ENCODE data around the gene BICDL1. TPM values are rescaled to one million over a fixed set of nuclear protein-coding genes. Genes with fewer than 3 reads are reported as not detected.

Gene BICDL1
- total and polyA plus RNA-seq, 2 of the 4 experiments (the other 2 are of a cell fraction): not detected

DNA sequence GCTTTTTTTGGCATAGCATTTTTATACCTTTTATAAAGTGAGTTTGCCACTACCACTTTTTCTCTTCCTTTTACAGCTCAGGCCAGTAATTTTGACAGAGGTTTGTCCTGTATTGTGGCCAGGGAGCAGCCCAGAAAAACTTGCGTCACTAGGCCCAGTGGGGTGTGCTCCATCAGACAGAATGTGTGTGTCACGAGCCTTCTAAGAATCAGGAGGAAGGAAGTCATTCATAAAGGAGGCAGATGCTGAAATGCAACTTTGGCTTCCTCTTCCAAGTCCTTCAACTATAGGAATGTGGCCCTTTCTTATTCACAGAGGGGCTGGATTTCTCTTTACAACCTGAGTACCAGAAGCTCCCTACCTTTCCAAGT lies 137.6 kb downstream of the BICDL1 start:
- Histone ChIP-seq H4K8ac (ENCODE audit: low read depth in 2 of 2, low read length in 2 of 2) (no peak overlapping the region), H2BK5ac (ENCODE audit: low read depth, low read length, poor library complexity, severe bottlenecking) (no peak overlapping the region), H3K23ac (ENCODE audit: low read depth, low read length) (no peak overlapping the region), H3K27ac (ENCODE audit: insufficient read depth, low read length) (no peak overlapping the region), H3K36me3 (ENCODE audit: control insufficient read depth, insufficient read depth, low read length) (peaks cover 53% of the 10 kb centered on the region), H2BK20ac (ENCODE audit: low read depth, low read length) (no peak overlapping the region), H3K4me1 (ENCODE audit: control insufficient read depth, insufficient read depth, low read length) (peaks cover 6% of the 10 kb centered on the region; the same call in 1 of the 2 replicates), H3K18ac (ENCODE audit: low read depth, low read length) (no peak overlapping the region), H3K79me1 (ENCODE audit: low read depth in 1 of 2, low read length in 2 of 2) (peaks cover 0 to 19% of the 10 kb centered on the region in 2 experiments; a peak in 3 of 4 replicates), H3K14ac (replicated peaks; ENCODE audit: low read depth, low read length) (no peak overlapping the region), H4K91ac (ENCODE audit: insufficient read depth, low read depth, low read length) (no peak overlapping the region), H3K4me2 (ENCODE audit: low read depth, low read length) (no peak overlapping the region), H3K9me3 (ENCODE audit: control insufficient read depth, insufficient read depth, low read length) (no peaks in the 10 kb centered on the region), H3K4me3 (ENCODE audit: insufficient read depth, low read depth, low read length) (no peak overlapping the region), H2AK5ac (ENCODE audit: low read depth, low read length) (no peak overlapping the region), H3K9me1 (ENCODE audit: insufficient read depth, low read length) (peaks cover 9% of the 10 kb centered on the region), H3K9ac (ENCODE audit: low read depth, low read length) (no peak overlapping the region), H2BK120ac (ENCODE audit: low read depth, low read length) (no peak overlapping the region), H3K56ac (ENCODE audit: extremely low read depth, insufficient read depth, low read length) (no peak overlapping the region), H2AFZ (replicated peaks; ENCODE audit: low read length, poor library complexity) (no peak overlapping the region), H3K4ac (ENCODE audit: low read depth, low read length) (no peak overlapping the region), H2AK9ac (replicated peaks; ENCODE audit: low read depth, low read length, poor library complexity) (no peak overlapping the region), H3K27me3 (ENCODE audit: control insufficient read depth, insufficient read depth, low read length) (no peaks in the 10 kb centered on the region), H2BK15ac (ENCODE audit: low read depth, low read length) (no peak overlapping the region), H4K20me1 (ENCODE audit: insufficient read depth, low read length) (peaks cover 10% of the 10 kb centered on the region; the same call in 1 of the 2 replicates), H4K5ac (ENCODE audit: low read depth, low read length) (no peak overlapping the region)
- DNase-seq (peak; percentile 42), ATAC-seq (ENCODE audit: low read depth) (no peak)
- in situ Hi-C loops (cut with MboI; ENCODE audit: low sequenced_read_pairs): no loop called here
- dilution Hi-C loops (cut with HindIII; ENCODE audit: low sequenced_read_pairs, unreplicated experiment): no loop called here
- CTCF ChIA-PET: interaction anchor here (0.6 kb wide), 1 partner anchor 40 kb away, joined by 3 read pairs; no protein-coding TSS in a partner anchor
- POLR2A ChIA-PET (ENCODE audit: unreplicated experiment): no interaction called here
- TF ChIP-seq SMC3 (IDR thresholded peaks at IDR 0.05; ENCODE audit: low read depth, low read length) (no peak), CEBPB (IDR thresholded peaks at IDR 0.05; ENCODE audit: low read depth, low read length) (0 out of 2 replicates have a peak, but pooled peaks have one; percentile 3)
- no CpG with 5 or more reads among the region's 2 CpGs for WGBS, 2 experiments (ENCODE audit: extremely low coverage in 2 of 2, insufficient read length in 1 of 2)
- intact Hi-C loops (cut with micrococcal nuclease): no loop called here
- no TSS peak for BruUV-seq (replicated peaks)

Measured in IMR-90 (cell line).